Nucleus accumbens (tissue), 56 donors: Measurements from ENCODE around the gene CACNG1.
"Not testable (repeated sequence)": the region's sequence is repeated elsewhere in the genome, so short reads cannot be mapped to it uniquely, and the experiment has no call there.

Experiments
- DNase-seq, 56 donors: peaks; one replicate each; lab custom pipeline; 2025; lab: John Stamatoyannopoulos, UW

The CACNG1 gene

DNA sequence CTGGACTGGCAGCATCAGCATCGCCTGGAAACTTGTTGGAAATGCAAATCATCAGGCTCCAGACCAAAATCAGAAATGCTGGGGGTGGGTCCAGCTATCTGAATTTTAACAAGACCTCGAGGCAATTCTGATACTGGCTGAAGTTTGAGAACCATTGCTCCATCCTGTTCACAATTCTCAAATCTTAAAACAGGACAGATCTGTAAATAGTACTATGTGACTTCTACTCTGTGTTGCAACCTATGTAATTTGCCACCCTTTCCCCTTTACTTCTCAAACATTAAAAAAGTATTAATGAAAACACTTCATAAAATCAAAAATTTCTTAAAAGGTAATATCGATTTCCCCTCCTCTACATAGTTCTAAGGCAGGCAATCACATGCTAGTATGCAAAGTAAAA lies 28.5 kb downstream of the CACNG1 start:
- no peak for DNase-seq

DNA sequence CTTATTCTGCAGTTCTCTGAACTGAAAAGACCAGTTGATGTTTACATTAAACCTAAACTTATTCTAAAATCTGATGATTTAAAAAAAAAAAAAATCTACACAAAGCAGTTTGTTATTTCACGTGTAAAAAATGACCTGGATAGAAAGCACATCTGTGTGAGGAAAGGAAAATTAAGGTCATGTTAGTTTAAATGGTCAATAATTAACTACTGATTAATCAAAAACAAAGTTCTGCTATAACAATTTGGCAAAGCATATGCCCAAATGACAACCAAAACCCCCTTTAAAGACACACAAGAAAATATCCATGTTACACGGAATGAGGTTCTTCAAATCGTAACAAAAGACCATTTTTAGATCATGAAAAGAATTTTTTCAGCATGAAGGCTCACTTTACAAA lies 30.4 kb downstream of the CACNG1 start:
- DNase-seq = no peak

GRCh38 chr17:67076290-67076689 lies 31.9 kb downstream of the CACNG1 start:
- DNase-seq = no peak

DNA sequence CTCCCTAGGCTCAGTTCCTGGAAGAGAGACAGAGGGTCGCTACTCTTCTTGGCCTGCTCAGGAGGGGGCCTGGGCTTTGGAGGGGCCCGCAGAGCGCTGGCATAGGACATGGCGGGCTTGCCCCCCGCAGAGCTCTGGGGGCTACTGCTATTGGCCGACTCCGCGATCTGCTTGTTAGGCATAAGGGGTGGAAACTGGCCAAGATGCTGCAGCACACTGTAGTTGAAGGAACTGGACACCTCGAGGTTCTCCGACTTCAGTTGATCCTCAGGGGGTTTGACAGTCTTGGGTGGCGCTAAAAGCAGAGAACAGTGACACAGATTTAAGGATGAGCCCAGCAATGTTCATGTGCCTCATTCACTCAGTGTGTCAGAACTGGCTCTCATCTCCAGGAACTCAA lies 33.9 kb downstream of the CACNG1 start:
- no peak for DNase-seq

GRCh38 chr17:67079491-67079890 lies 35.1 kb downstream of the CACNG1 start:
- DNase-seq = no peak

DNA sequence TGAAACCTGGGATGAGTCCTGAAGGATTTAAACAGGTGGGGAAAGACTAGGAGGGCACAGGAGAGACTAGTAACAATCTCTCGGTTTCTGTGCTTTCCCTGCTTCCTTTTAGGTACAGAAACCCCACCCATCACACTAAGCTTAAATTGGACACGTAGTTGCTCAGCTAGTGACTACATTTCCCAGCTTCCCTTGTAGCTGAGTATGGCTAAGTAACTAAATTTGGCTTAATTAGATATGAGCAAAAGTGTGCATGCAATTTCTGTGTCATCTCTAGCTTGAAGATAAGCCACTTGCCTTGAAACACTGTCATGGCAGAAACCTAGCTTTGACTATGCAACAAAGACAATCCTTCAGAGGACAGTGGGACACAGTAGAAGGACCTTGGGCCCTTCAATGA lies 36.5 kb downstream of the CACNG1 start:
- no peak for DNase-seq

DNA sequence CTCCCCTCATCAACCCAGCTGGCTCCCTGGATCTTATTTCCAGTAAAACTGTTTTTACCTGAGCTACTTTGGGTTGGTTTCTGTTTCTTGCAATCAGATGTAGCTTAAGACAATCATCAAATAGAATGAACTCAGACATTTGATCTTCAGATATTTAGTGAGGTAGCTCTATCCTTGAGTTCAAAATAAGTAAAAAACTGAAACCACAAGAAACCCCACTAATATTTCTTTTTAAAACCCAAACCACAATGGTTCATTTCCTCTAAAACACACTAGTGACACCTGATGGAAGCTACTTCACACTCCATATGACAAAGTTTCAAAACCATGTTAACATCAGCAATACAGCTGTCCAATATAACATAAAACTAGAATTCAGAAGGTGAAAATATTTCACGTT lies 37.8 kb downstream of the CACNG1 start:
- DNase-seq = no peak

DNA sequence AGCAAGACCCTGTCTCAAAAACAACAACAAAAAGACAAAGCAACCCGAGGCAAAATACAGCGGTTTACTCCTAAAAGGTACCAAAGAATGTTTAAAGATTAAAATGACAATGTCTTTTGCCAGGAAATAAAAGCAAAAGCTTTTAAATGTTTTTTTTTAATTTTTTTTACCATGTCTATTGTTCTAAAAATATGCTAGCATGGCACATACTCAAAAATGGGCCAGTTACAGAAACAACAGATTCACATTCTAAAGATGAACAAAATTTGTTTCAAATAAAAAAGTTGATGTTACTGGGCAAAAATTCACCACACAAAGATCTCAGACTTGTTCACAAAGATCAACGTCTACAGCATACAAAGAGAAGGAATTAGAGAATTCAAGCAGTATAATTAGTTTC lies 41.1 kb downstream of the CACNG1 start:
- no peak for DNase-seq

DNA sequence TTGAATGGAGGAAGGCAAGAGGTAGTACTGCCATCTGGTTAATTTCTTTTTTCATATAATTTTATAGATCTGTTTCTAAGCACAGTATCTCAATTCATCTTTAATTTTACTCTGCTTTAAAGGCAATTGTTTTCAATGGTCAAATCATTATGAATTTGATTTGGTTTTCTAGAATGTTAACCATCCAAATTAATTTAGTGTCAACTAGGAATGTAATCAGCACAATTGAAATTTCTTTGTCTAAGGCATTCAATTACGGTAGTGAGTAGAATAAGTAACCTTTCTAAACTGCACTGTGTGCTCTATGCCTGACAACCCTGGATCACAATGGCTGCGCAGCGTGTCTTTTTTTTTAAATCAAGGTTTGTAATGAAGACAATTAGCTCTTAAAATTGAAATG lies 44.3 kb downstream of the CACNG1 start:
- DNase-seq = no peak

DNA sequence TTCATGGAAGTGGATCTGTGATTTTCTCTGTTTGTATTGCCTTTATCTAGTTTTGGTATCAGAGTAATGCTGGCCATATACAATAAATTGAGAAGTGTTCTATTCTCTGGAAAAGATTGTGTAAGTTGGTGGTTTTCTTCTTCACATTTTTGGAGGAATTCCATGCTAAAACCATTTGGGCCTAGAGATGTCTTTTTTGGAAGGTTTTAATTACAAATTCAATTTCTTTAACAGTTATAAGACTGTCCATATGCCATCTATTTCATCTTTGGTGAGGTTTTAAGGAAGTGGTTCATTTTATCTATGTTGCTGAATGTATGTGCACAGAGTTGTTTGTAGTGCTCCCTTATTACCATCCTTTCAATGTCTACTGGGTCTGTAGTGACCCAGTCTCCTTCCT lies 46.0 kb downstream of the CACNG1 start:
- DNase-seq = no peak

- DNase-seq = no peak
Measured at GRCh38 chr17:67092291-67092690, 47.9 kb downstream of the CACNG1 start.

DNA sequence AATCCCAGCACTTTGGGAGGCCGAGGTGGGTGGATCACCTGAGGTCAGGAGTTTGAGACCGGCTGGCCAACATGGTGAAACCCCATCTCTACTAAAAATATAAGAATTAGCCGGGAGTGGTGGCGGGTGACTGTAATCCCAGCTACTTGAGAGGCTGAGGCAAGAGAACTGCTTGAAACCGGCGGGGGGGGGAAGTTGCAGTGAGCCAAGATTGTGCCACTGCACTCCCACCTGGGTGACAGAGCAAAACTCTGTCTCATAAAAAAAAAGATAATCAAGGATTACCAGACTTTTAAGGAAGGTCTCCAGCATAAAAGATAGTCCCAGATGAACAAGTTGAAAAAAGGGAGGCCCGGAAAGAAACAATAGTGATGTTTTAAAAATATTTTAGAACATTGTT lies 48.4 kb downstream of the CACNG1 start:
- not testable (repeated sequence) for DNase-seq

GRCh38 chr17:67093348-67093747 lies 49.0 kb downstream of the CACNG1 start:
- no peak for DNase-seq

DNA sequence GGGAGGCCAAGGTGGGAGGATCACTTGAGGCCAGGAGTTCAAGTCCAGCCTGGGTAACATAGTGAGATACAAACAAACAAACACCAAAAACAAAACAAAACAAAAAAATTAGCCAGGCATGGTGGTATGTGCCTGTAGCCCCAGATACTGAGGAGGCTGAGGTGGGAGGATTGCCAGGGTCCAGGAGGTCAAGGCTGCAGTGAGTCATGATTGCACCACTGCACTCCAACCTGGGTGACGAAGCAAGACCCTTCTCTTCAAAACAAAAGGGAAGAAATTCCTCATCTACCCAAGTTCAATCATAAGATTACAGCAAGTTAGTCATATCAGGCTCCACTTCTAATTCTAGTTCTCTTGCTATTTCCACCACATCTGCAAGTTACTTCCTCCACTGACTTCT lies 50.9 kb downstream of the CACNG1 start:
- not testable (repeated sequence) for DNase-seq

DNA sequence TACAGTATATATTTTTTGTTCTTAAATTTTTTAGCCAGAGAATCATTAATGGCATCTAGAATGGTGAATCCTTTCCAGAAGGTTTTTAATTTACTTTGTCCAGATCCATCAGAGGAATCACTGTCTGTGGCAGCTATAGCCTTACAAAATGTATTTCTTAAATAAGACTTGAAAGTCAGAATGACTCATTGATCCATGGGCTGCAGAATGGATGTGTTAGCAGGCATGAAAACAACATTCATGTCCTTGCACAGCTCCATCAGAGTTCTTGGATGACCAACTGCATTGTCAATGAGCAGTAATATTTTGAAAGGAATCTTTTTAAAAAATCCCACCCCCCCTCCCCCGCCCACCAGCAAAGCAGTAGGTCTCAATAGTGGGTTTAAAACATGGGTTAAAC lies 51.4 kb downstream of the CACNG1 start:
- no peak for DNase-seq

GRCh38 chr17:67096609-67097008 lies 52.3 kb downstream of the CACNG1 start:
- no peak for DNase-seq

GRCh38 chr17:67098006-67098405 lies 53.7 kb downstream of the CACNG1 start:
- no peak for DNase-seq

GRCh38 chr17:67104641-67105040 lies 60.3 kb downstream of the CACNG1 start:
- not testable (repeated sequence) for DNase-seq

DNA sequence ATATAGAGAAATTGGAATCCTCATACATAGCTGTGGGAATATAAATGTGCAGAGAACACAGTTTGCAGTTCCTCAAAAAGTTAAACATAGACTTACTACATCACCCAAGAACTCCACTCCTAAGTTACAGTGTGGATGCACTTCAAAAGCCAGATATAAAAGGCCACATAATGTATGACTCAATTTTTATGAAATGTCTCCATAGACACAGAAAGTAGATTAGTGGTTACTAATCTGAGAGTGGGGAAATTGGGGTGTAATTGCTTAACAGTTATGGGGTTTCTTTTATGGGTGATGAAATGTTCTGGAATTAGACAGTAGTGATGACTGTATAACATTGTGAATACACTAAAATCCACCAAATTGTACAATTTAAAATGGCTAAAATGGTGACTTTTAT lies 60.9 kb downstream of the CACNG1 start:
- no peak for DNase-seq
